Measurements from ENCODE around the gene PARP6.

GRCh38 chr15:72235298-72235697, 37.1 kb downstream of the PARP6 start:
- TF ChIP-seq CTCF (IDR thresholded peaks at IDR 0.05; ENCODE audit: insufficient read depth, low read length, poor library complexity, severe bottlenecking) (no peak), EZH2phosphoT487 (conservative IDR thresholded peaks at IDR 0.05; ENCODE audit: low read length) (no peak)
